Middle frontal gyrus (tissue), 1 donor: ENCODE results near the gene ZNF532.
"Not testable (repeated sequence)": the region's sequence is repeated elsewhere in the genome, so short reads cannot be mapped to it uniquely, and the experiment has no call there.

Source experiments
- DNase-seq: peaks from one replicate; pipeline ENCODE4 v3.0.0-alpha.2; 2015; ENCODE audit warnings: low spot score; ENCODE audit errors: extremely low spot score

The ZNF532 gene

DNA sequence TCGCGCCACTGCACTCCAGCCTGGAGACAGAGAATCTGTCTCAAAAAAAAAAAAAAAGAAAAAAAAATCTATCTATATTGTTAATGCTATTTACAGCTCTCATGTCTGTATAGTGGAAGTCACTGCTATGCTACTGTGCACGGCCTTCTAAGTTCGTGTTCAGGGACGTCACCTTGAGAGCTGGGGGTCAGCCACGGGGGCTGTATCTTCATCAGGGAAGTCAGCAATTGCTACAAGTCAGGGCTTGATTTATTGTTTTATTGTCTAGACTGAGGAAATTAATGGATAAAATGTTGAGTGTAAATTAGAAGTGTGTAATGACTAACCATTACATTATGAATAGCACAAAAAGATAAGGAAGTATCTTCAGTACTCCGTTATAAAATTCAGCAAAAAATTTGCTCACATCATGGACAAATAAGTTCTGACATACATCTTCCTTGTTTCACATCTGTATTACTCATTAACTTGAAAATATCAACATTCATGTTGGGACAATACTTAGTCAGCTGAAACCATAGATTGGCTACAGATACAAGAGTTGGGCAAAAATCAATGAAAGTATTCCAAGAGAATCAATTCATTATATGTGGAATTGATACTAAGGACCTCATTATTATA, 138.4 kb downstream of the ZNF532 start:
- no peak for DNase-seq

GRCh38 chr18:59005262-59005661, 140.6 kb downstream of the ZNF532 start:
- DNase-seq = no peak

DNA sequence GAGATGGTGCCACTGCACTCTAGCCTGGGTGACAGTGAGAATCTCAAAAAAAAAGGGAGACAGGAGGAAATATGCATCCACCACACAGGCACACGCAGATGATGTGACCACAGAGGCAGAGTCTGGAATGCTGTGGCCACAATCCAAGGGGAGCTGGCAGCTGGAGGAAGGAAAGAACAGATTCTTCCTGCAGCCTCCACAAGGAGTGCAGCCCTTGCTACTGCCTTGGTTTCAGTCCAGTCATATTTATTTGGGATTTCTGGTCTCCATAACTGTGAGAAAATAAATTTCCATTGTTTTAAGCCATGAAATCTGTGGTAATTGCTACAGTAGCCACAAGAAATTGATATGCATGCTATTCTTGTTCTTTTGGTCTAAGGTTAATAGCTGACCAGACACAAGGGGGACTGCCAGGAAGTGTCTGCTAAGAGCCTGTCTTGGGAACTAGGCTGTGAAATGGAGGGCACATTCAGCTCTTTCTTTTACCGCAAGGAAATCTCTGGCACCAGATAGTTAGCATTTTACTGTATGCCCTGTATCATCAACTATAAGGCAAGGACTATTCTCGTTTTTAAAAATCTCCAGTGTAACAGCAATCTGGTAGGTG, 141.9 kb downstream of the ZNF532 start:
- DNase-seq = no peak

GRCh38 chr18:59008302-59008974, 143.8 kb downstream of the ZNF532 start:
- DNase-seq = no peak

GRCh38 chr18:59009846-59010245, 145.2 kb downstream of the ZNF532 start:
- DNase-seq = no peak

GRCh38 chr18:59011289-59011688, 146.6 kb downstream of the ZNF532 start:
- DNase-seq = no peak

DNA sequence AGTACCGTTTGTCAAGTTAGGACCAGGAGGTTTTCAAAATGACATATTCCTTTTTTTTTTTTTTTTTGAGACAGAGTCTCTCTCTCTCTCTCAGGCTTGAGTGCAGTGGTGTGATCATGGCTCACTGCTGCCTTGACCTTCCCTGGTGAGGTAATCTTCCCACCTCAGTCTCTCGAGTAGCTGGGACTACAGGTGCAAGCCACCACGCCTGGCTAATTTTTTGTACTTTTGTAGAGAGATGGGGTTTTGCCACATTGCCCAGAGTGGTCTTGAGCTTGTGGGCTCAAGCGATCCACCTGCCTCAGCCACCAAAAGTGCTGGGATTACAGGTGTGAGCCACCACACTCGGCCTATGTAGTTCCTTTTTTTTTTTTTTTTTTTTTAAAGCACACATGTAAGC, 147.1 kb downstream of the ZNF532 start:
- DNase-seq = no peak

GRCh38 chr18:59012815-59013705, 148.4 kb downstream of the ZNF532 start:
- no peak for DNase-seq

DNA sequence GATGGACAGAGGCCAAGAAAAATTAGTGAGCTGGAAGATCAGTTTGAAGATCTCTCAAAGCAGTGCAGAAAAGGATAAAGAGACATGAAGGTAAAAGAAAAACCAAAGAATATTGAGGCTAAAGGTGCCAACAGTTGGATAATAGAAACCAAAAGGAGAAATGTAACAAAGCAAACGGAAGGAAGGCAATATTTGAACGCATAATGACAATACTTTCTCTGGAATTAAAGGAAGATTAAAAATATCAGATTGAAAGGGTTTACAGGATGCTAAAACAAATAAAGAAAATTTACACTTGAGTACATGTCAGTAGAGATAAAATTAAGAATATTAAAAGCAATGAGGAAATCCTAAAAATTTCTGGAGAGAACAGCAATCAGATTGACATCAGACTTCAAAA, 149.1 kb downstream of the ZNF532 start:
- DNase-seq = no peak

DNA sequence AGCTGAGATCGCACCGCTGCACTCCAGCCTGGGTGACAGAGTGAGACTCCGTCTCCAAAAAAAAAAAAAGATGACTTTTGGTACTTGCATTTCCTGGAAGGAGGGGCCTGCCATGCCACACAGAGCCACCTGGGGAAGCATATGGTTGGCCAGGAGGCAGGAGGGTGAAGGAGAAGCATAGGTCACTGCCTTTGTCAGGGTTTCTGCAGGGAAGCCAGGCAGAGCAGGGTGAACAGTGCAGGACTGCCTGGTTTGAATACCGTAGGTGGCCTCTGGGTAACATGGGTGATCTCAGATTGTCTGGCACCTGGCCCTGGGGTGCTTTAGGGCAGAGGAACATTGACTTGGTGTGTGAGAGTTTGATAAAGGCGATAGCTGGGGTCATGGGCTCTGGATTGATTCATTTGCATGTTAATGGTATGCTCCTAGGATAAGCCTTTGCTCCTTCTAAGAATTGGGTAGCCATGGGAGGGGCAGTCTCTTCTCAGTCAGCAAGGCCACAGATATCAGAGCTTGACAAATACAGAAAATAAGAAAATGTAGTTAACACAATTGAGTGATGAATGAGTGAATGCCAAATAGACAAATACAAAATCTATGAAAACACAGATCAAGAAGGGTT, 151.0 kb downstream of the ZNF532 start:
- no peak for DNase-seq

- DNase-seq = no peak
These were observed 156.8 kb downstream of the ZNF532 start for GRCh38 chr18:59021500-59021899.

DNA sequence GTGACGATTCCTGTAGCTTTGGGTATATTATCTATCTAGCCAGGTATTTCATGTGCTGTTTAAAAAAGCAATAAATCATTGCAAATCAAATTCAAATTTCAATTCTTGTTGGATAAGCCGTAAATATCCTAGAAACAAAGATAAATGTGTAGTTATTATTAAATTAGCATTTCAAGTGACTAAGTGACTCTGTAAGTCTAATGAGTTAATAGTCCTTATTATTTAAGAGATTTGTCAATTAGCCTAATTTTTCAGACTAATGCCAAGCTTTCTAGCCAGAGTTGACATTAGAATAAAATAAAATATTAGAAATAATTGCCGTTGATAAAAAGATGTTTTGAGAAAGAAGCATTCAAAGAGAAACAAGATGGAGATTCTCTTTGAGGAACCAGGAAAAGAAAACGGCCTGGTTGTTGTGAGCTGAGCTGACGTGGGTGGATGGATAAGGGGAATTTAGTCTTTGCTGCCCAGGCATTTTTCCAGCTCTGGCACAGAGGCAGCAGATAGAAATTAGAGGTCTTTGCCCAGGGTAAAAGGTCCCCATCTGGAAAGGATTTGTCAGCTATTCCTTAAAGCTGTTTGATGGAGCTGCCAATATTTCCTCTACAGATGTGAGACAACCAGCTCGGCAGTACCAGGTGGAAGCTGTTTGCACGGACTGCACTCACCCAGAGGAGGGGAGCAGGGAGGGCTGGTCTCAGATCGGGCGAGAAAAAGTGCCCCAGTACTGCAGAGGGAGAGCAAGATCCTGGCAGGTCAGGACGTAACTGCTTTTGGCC, 157.7 kb downstream of the ZNF532 start:
- DNase-seq = no peak

DNA sequence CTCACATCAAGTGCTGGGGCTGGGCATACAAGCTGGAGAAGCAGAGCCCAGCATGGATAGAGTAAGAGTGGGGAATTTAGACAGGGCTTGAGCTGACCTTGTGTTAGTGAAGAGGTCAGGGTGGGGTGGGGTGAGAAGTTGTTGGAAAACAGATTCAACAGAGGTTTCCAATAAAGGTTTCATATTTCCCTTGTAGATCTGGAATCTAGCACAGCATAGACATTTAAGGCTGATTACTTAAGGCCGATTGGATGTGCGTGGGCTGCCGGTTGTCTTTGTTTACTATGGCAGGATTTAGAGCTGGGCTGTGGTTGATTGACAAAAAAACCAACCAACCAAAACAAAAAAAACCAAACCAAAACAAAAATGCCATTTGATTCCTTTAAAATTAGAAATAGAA, 160.2 kb downstream of the ZNF532 start:
- DNase-seq = no peak

DNA sequence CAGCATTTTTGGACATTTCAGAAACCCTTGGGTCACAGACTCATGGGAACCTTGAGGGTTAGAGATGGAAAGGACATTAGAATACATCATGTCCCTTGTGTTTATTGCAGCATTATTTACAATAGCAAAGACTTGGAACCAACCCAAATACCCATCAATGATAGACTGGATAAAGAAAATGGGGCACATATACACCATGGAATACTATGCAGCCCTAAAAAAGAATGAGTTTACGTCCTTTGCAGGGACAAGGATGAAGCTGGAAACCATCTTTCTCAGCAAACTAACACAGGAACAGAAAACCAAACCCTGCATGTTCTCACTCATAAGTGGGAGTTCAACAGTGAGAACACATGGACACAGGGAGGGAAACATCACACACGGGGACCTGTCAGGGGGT, 160.9 kb downstream of the ZNF532 start:
- not testable (repeated sequence) for DNase-seq

DNA sequence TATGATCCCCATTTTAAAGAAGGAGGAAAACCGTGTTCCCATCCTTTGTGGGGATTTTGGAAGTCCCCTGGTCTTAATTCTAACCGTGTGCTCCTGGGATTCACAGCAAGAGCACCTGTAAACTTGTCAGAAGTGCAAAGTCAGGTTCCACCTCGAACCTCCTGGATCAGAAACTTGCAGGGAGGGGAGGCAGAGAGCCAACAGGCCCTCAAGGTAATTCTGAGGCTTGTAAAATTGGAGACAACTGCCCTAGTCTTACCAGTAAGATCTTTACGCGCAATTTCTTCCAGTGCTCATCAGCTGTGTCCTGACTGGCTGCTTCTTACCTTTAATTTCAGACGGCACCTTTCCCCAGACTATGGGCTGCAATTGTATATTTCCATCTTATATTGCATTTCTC, 161.7 kb downstream of the ZNF532 start:
- no peak for DNase-seq

DNA sequence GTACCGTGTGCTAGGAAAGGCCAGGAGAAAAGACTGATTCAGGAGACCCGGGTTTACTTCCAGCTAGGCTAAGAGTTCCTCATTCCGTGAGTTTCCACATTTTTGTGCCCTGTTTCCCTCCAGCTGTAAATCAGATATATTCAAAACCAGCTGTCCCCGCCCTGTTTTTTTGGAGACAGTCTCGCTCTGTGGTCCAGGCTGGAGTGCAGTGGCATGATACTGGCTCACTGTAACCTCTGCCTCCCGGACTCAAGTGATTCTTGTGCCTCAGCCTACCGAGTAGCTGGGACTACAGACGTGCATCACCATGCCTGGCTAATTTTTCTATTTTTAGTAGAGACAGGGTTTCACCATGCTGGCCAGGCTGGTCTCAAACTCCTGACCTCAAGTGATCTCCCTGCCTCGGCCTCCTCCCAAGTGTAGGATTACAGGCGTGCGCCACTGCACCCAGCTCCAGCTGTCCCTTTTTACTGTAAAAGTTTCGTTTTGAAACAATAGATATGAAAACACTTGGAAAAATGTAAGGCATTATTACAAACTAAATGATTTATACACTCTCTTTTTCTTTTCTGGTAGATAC, 162.2 kb downstream of the ZNF532 start:
- no peak for DNase-seq

GRCh38 chr18:59029663-59030429, 165.2 kb downstream of the ZNF532 start:
- DNase-seq = peak; percentile 50

DNA sequence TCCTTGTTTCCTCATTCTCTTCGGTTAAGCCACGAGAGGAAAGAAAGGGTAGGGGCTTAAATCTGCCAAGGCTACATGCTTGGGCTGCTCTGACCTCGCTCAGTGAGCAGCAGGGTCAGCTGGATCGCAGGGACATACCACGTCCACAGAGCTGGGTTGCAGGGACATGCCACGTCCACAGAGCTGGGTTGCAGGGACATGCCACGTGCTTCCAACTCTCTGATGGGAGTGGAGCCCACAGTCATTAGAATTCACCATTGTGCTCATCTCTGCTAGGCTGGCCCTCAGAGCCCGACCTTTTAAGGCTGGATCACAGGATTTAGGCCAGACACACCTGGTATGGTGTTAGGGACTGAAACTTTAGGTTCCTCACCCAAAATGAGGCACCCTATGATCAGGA, 167.6 kb downstream of the ZNF532 start:
- DNase-seq = no peak

- no peak for DNase-seq
These were observed 168.7 kb downstream of the ZNF532 start for GRCh38 chr18:59033359-59033758.

- DNase-seq = no peak
These were observed 169.3 kb downstream of the ZNF532 start for GRCh38 chr18:59033974-59034373.
